Measurements from ENCODE around the gene PODXL. TPM values are rescaled to one million over a fixed set of nuclear protein-coding genes. Genes with fewer than 3 reads are reported as not detected.

Gene PODXL
- total RNA-seq, 1 experiment from 2014 or later = 727 TPM

- WGBS (ENCODE audit: extremely low coverage, insufficient read length, low lambda C conversion rate) = no CpG with 5 or more reads among the region's 6 CpGs
Observed at GRCh38 chr7:131499801-131500200, 56.6 kb downstream of the PODXL start.

More at GRCh38 chr7:131499801-131500200, 56.6 kb downstream of the PODXL start:
- no peak overlapping the region for H3K56ac ChIP-seq (ENCODE audit: insufficient read length, low read depth, low read length)
- H3K9me3 Mint-ChIP-seq = no peaks in the 10 kb centered on the region
- H2BK5ac ChIP-seq (ENCODE audit: insufficient read length, low read length) = no peak overlapping the region
- H4K20me1 ChIP-seq (ENCODE audit: control insufficient read depth, insufficient read depth, insufficient read length) = no peaks in the 10 kb centered on the region
- no peaks in the 10 kb centered on the region for H3K79me1 ChIP-seq (ENCODE audit: insufficient read depth, low read depth, low read length, poor library complexity, severe bottlenecking)
- H3T11ph ChIP-seq (ENCODE audit: low read length) = no peak overlapping the region
- no peak overlapping the region for H4K5ac ChIP-seq (ENCODE audit: insufficient read length, low read depth, low read length)
- no peak overlapping the region for H2AFZ ChIP-seq (ENCODE audit: low read length)
- H3K9me3 ChIP-seq (ENCODE audit: control insufficient read depth, low read depth, low read length) = no peaks in the 10 kb centered on the region
- no peaks in the 10 kb centered on the region; the same call in none of the 2 replicates for H3K27me3 Mint-ChIP-seq (ENCODE audit: low read depth)
- H3K27me3 ChIP-seq (ENCODE audit: insufficient read depth, low read length) = no peaks in the 10 kb centered on the region
- peaks cover 6 to 11% of the 10 kb centered on the region in 2 experiments; a peak in 2 of 4 replicates for H3K4me1 Mint-ChIP-seq
- peak overlapping the region in 1 of 3 experiments; percentile 83; a peak in 2 of 7 replicates for H3K27ac Mint-ChIP-seq
- no peak for TF ChIP-seq CTCF (conservative IDR thresholded peaks at IDR 0.05)
- H3K36me3 Mint-ChIP-seq (ENCODE audit: insufficient read depth in 1 of 3, low read depth in 3 of 3) = peaks cover 40 to 75% (median 63%) of the 10 kb centered on the region in 3 experiments
- H3K79me2 ChIP-seq (ENCODE audit: insufficient read depth, low read length) = no peaks in the 10 kb centered on the region
- H3K4ac ChIP-seq (ENCODE audit: low read depth, low read length) = no peak overlapping the region
- H2AK5ac ChIP-seq (ENCODE audit: insufficient read length, low read length) = no peak overlapping the region
- H3K27ac ChIP-seq (ENCODE audit: insufficient read length, low read depth, low read length) = no peak overlapping the region
- no peak overlapping the region for H4K8ac ChIP-seq (replicated peaks; ENCODE audit: insufficient read length, low read depth, low read length)
- no peak overlapping the region for H2BK15ac ChIP-seq (ENCODE audit: low read depth, low read length)
- no peaks in the 10 kb centered on the region for H3K4me1 ChIP-seq (ENCODE audit: insufficient read depth, low read length)
- no peak overlapping the region for H3K4me2 ChIP-seq (ENCODE audit: insufficient read depth, insufficient read length, low read length)
- H2BK20ac ChIP-seq (ENCODE audit: low read depth, low read length, poor library complexity, severe bottlenecking) = no peak overlapping the region
- no peak overlapping the region for H3K23ac ChIP-seq (ENCODE audit: insufficient read length, low read depth, low read length)
- no peak overlapping the region for H3K4me3 Mint-ChIP-seq
- no peak overlapping the region for H3K14ac ChIP-seq (ENCODE audit: insufficient read depth, low read length)
- no peak overlapping the region for H3K18ac ChIP-seq (ENCODE audit: insufficient read length, low read depth, low read length)
- H2BK12ac ChIP-seq (ENCODE audit: insufficient read length, low read depth, low read length) = no peak overlapping the region
- no peak overlapping the region for H2BK120ac ChIP-seq (ENCODE audit: low read depth, low read length, poor library complexity, severe bottlenecking)
- H4K91ac ChIP-seq (ENCODE audit: insufficient read length, low read depth, low read length) = no peak overlapping the region
- no peak overlapping the region for H3K9ac ChIP-seq (ENCODE audit: extremely low read depth, insufficient read length, low read length)
- DNase-seq = no peak
- no peaks in the 10 kb centered on the region for H3K23me2 ChIP-seq (ENCODE audit: insufficient read length, low read depth, low read length, poor library complexity, severe bottlenecking)
